ENCODE measurements around the gene UBE2E2. TPM values are rescaled to one million over a fixed set of nuclear protein-coding genes. Genes with fewer than 3 reads are reported as not detected.

Gene UBE2E2
- total and polyA plus RNA-seq, 2 of the 13 experiments (the other 11 are each of a cell fraction or from before 2014, with no cell fraction given): 0.77 to 1.5 TPM

DNA sequence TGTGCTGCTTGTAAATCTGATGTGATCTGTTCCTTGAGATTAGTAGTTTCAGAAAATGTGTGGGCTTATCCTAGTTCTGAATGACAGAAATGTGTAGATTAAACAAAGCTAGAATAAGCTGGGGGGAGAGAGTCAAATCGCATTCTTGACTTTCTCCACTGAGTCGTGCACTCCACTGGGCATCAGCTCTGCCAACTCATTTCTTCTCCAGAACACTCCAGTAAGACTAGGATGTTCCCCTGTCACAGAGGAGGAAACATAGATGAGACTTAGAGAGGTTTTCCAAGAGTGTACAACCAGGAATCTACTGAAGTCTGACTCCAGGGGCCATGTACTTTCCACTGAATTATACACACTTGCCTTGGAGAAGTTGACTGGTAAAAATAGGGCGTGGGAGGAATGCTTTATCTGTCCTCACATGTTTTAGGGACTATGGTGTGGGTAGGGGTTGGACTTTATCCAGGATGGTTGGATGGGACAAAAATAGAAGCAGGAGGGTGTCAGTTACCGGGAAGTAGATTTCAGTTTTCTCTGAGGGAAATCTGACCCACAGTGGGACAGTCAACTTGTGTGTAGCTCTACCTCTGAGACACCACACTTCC is 298.2 kb downstream of the UBE2E2 start:
- no peak overlapping the region for H3K4me3 ChIP-seq (replicated peaks in 1 of 3; ENCODE audit: insufficient read depth in 1 of 3, low read depth in 2 of 3, low read length in 3 of 3)
- H2AFZ ChIP-seq (ENCODE audit: low read length): no peak overlapping the region
- CTCF ChIA-PET (ENCODE audit: low intra/inter-chr PET ratio, low total read pairs): no interaction called here
- no peak for ATAC-seq
- BruUV-seq (replicated peaks): no TSS peak
- H3K4me1 ChIP-seq (ENCODE audit: insufficient read depth, low read length): no peaks in the 10 kb centered on the region
- no peak overlapping the region for H3K9ac ChIP-seq (ENCODE audit: insufficient read depth, low read depth, low read length)
- H4K20me1 ChIP-seq (ENCODE audit: insufficient read depth, low read length): no peaks in the 10 kb centered on the region
- H3K4me2 ChIP-seq (ENCODE audit: low read depth, low read length): no peak overlapping the region
- no peaks in the 10 kb centered on the region for H3K79me2 ChIP-seq (ENCODE audit: insufficient read depth, low read length)
- FAIRE-seq: no peak
- TF ChIP-seq, protein P1, sequence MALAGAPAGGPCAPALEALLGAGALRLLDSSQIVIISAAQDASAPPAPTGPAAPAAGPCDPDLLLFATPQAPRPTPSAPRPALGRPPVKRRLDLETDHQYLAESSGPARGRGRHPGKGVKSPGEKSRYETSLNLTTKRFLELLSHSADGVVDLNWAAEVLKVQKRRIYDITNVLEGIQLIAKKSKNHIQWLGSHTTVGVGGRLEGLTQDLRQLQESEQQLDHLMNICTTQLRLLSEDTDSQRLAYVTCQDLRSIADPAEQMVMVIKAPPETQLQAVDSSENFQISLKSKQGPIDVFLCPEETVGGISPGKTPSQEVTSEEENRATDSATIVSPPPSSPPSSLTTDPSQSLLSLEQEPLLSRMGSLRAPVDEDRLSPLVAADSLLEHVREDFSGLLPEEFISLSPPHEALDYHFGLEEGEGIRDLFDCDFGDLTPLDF (CRISPR knock-in tag; IDR thresholded peaks at IDR 0.05): no peak
- TF ChIP-seq, protein P2, sequence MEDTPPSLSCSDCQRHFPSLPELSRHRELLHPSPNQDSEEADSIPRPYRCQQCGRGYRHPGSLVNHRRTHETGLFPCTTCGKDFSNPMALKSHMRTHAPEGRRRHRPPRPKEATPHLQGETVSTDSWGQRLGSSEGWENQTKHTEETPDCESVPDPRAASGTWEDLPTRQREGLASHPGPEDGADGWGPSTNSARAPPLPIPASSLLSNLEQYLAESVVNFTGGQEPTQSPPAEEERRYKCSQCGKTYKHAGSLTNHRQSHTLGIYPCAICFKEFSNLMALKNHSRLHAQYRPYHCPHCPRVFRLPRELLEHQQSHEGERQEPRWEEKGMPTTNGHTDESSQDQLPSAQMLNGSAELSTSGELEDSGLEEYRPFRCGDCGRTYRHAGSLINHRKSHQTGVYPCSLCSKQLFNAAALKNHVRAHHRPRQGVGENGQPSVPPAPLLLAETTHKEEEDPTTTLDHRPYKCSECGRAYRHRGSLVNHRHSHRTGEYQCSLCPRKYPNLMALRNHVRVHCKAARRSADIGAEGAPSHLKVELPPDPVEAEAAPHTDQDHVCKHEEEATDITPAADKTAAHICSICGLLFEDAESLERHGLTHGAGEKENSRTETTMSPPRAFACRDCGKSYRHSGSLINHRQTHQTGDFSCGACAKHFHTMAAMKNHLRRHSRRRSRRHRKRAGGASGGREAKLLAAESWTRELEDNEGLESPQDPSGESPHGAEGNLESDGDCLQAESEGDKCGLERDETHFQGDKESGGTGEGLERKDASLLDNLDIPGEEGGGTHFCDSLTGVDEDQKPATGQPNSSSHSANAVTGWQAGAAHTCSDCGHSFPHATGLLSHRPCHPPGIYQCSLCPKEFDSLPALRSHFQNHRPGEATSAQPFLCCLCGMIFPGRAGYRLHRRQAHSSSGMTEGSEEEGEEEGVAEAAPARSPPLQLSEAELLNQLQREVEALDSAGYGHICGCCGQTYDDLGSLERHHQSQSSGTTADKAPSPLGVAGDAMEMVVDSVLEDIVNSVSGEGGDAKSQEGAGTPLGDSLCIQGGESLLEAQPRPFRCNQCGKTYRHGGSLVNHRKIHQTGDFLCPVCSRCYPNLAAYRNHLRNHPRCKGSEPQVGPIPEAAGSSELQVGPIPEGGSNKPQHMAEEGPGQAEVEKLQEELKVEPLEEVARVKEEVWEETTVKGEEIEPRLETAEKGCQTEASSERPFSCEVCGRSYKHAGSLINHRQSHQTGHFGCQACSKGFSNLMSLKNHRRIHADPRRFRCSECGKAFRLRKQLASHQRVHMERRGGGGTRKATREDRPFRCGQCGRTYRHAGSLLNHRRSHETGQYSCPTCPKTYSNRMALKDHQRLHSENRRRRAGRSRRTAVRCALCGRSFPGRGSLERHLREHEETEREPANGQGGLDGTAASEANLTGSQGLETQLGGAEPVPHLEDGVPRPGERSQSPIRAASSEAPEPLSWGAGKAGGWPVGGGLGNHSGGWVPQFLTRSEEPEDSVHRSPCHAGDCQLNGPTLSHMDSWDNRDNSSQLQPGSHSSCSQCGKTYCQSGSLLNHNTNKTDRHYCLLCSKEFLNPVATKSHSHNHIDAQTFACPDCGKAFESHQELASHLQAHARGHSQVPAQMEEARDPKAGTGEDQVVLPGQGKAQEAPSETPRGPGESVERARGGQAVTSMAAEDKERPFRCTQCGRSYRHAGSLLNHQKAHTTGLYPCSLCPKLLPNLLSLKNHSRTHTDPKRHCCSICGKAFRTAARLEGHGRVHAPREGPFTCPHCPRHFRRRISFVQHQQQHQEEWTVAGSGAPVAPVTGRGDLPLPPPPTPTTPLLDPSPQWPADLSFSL (CRISPR knock-in tag; IDR thresholded peaks at IDR 0.05): no peak
- no peak for TF ChIP-seq ZFP62 (CRISPR knock-in tag; IDR thresholded peaks at IDR 0.05)
- no peak for TF ChIP-seq CEBPG (CRISPR knock-in tag; IDR thresholded peaks at IDR 0.05)
- no peak for TF ChIP-seq ZNF766 (CRISPR knock-in tag; IDR thresholded peaks at IDR 0.05; ENCODE audit: borderline replicate concordance)
- TF ChIP-seq, protein P3, sequence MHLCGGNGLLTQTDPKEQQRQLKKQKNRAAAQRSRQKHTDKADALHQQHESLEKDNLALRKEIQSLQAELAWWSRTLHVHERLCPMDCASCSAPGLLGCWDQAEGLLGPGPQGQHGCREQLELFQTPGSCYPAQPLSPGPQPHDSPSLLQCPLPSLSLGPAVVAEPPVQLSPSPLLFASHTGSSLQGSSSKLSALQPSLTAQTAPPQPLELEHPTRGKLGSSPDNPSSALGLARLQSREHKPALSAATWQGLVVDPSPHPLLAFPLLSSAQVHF (CRISPR knock-in tag; IDR thresholded peaks at IDR 0.05): no peak
- TF ChIP-seq U2AF1 (optimal IDR thresholded peaks at IDR 0.05; ENCODE audit: low read depth, low read length): no peak
- DNase-seq (ENCODE audit: low spot score): no peak
- whole genome bisulfite sequencing (ENCODE audit: low lambda C conversion rate): 27% methylated on average over 4 of the region's 4 CpGs
- no peak overlapping the region for H3K27ac ChIP-seq (ENCODE audit: extremely low read length, insufficient read depth, low read length)
- intact Hi-C loops (cut with micrococcal nuclease; ENCODE audit: unreplicated experiment) (no loop called here), in situ Hi-C loops (cut with HindIII; ENCODE audit: extremely low pct_ligation_motif_present, low pct_unique_long_range_greater_than_20kb) (no loop called here)
- H3K36me3 ChIP-seq (replicated peaks in 1 of 2; ENCODE audit: control insufficient read depth in 1 of 2, insufficient read depth in 2 of 2, low read length in 2 of 2): no peaks in the 10 kb centered on the region
- POLR2A ChIA-PET: no interaction called here
- no peaks in the 10 kb centered on the region for H3K9me3 ChIP-seq (ENCODE audit: low read length)
- H3K27me3 ChIP-seq (ENCODE audit: control insufficient read depth in 1 of 2, insufficient read depth in 2 of 2, low read length in 2 of 2): no peaks in the 10 kb centered on the region

Data from HepG2 (cell line).